ENCODE results near the gene RBP3.

DNA sequence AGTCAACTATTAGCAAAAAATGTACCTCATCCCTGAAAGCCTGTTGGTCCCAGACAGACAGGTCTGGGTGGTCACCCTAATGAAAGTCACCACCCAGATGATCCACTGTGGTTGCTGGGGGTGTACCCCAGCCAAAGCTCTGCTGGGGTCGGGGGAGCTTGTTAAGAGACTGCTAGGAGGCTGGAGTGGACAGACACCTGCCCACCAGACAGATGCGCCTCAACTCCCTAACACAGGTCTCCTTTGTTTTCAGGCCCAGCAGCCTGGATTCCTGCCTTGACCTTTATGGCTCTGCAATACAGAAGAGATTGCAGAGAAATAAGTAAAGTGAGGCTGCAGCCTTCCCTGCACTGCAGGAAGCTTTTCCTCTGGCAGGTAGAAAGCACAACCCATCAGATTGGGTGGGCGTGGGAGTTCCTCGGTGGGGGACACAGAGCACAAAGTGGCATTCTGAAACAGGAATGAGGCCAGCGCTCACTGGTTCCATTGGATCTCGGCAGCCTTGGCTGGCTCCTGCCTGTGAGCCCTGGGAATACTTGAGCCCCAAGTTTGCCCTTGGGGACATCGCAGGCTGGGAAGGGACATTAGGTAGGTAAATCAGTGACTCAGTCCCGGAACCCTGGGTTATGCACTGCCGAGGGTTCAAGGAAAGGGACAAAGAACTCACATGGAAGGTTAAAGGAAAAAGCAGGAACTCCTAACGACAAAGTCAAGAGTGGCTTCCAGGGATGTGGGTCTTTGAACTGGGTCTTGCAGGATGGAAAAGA lies 53.9 kb downstream of the RBP3 start:
- TF ChIP-seq CTCF (optimal IDR thresholded peaks at IDR 0.05 in 1 of 3, IDR thresholded peaks at IDR 0.05 in 1 of 3, conservative IDR thresholded peaks at IDR 0.05 in 1 of 3; ENCODE audit: extremely low read depth in 1 of 3, insufficient read depth in 2 of 3, low read length in 3 of 3) (no peak), EZH2 (IDR thresholded peaks at IDR 0.05; ENCODE audit: low read length) (no peak)

All from keratinocyte (primary cell).